Measurements from ENCODE around the gene ADAMTS6.

The ADAMTS6 gene

GRCh38 chr5:65161655-65162054 is 320.1 kb downstream of the ADAMTS6 start:
- no peak overlapping the region for H3K4me3 ChIP-seq (ENCODE audit: low read depth in 1 of 2, low read length in 2 of 2)
- H3K27ac ChIP-seq (ENCODE audit: low read depth, low read length) = no peak overlapping the region
- no peaks in the 10 kb centered on the region for H3K36me3 ChIP-seq (ENCODE audit: control insufficient read depth in 1 of 2, insufficient read depth in 2 of 2, low read length in 2 of 2)
- H3K4me1 ChIP-seq (ENCODE audit: control insufficient read depth in 1 of 2, insufficient read depth in 2 of 2, low read length in 2 of 2) = no peaks in the 10 kb centered on the region
- no peaks in the 10 kb centered on the region for H3K27me3 ChIP-seq (ENCODE audit: control insufficient read depth in 1 of 2, insufficient read depth in 2 of 2, low read length in 2 of 2)
- no peaks in the 10 kb centered on the region for H3K9me3 ChIP-seq (ENCODE audit: control insufficient read depth in 1 of 2, low read length in 2 of 2)
- H3K9ac ChIP-seq (ENCODE audit: low read depth in 1 of 2, low read length in 2 of 2) = no peak overlapping the region

DNA sequence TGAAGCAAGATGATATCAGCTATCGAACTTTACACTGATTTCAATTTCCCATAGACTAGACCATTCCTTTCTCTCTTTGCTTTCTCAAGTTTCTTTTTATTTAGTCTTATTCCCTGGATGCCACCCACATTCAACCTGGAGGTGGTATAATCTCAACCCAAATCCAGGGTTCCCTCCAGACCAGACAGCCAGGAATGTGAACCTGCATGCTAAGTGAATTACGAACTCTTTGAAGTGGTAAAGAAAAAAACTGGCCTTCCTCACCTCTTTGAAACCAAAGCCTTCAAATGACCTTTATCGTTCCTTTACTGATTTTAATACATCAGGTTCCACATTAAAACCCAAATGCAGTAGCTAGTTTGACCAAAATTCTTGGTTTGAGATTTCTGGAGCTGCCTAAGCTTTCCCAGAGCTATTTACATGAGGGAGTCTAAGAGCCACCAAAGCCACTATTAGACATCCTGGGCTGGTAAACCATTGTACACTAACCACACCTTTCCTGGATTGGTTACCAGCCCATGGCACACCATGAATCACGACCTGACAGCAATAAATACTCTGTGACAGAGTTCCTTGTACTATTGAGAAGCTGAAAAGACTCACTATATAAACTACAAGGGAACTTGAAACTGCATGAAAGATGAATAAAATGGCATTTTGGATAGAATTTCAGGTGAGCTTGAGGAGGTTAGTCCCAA is 323.7 kb downstream of the ADAMTS6 start:
- no peak overlapping the region for H3K27ac ChIP-seq (ENCODE audit: low read depth, low read length)
- no peaks in the 10 kb centered on the region for H3K4me1 ChIP-seq (ENCODE audit: control insufficient read depth in 1 of 2, insufficient read depth in 2 of 2, low read length in 2 of 2)
- H3K9me3 ChIP-seq (ENCODE audit: control insufficient read depth in 1 of 2, low read length in 2 of 2) = no peaks in the 10 kb centered on the region
- no peak overlapping the region for H3K9ac ChIP-seq (ENCODE audit: low read depth in 1 of 2, low read length in 2 of 2)
- no peak overlapping the region for H3K4me3 ChIP-seq (ENCODE audit: low read depth in 1 of 2, low read length in 2 of 2)
- no peaks in the 10 kb centered on the region for H3K27me3 ChIP-seq (ENCODE audit: control insufficient read depth in 1 of 2, insufficient read depth in 2 of 2, low read length in 2 of 2)
- no peaks in the 10 kb centered on the region for H3K36me3 ChIP-seq (ENCODE audit: control insufficient read depth in 1 of 2, insufficient read depth in 2 of 2, low read length in 2 of 2)

- Histone ChIP-seq H3K27me3 (ENCODE audit: control insufficient read depth in 1 of 2, insufficient read depth in 2 of 2, low read length in 2 of 2) (no peaks in the 10 kb centered on the region), H3K4me1 (ENCODE audit: control insufficient read depth in 1 of 2, insufficient read depth in 2 of 2, low read length in 2 of 2) (no peaks in the 10 kb centered on the region), H3K27ac (ENCODE audit: low read depth, low read length) (no peak overlapping the region), H3K9me3 (ENCODE audit: control insufficient read depth in 1 of 2, low read length in 2 of 2) (no peaks in the 10 kb centered on the region), H3K9ac (ENCODE audit: low read depth in 1 of 2, low read length in 2 of 2) (no peak overlapping the region), H3K36me3 (ENCODE audit: control insufficient read depth in 1 of 2, insufficient read depth in 2 of 2, low read length in 2 of 2) (no peaks in the 10 kb centered on the region), H3K4me3 (ENCODE audit: low read depth in 1 of 2, low read length in 2 of 2) (no peak overlapping the region)
Measured at GRCh38 chr5:65156933-65157332, 324.8 kb downstream of the ADAMTS6 start.

DNA sequence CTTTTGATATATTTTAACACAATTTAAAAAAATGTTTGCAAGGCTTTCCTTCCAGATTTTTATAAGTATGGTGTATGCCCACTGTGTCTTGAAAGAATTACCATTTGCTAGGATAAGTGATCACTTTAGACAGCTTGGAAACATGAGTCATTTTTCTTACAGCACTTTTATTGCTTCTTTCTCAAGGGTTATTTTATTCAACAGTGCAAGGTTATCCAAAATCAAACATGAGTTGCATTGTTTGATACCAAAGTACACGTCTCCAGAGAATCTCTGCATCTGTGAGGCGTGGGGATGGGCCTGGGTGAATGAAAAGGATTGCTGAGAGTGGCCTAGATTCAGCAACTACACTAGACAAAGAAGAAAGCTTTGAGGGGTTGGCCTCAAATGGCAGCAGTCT is 329.6 kb downstream of the ADAMTS6 start:
- Histone ChIP-seq H3K27ac (ENCODE audit: low read depth, low read length) (no peak overlapping the region), H3K36me3 (ENCODE audit: control insufficient read depth in 1 of 2, insufficient read depth in 2 of 2, low read length in 2 of 2) (no peaks in the 10 kb centered on the region), H3K27me3 (ENCODE audit: control insufficient read depth in 1 of 2, insufficient read depth in 2 of 2, low read length in 2 of 2) (no peaks in the 10 kb centered on the region), H3K9ac (ENCODE audit: low read depth in 1 of 2, low read length in 2 of 2) (no peak overlapping the region), H3K4me1 (ENCODE audit: control insufficient read depth in 1 of 2, insufficient read depth in 2 of 2, low read length in 2 of 2) (no peaks in the 10 kb centered on the region), H3K4me3 (ENCODE audit: low read depth in 1 of 2, low read length in 2 of 2) (no peak overlapping the region), H3K9me3 (ENCODE audit: control insufficient read depth in 1 of 2, low read length in 2 of 2) (no peaks in the 10 kb centered on the region)

DNA sequence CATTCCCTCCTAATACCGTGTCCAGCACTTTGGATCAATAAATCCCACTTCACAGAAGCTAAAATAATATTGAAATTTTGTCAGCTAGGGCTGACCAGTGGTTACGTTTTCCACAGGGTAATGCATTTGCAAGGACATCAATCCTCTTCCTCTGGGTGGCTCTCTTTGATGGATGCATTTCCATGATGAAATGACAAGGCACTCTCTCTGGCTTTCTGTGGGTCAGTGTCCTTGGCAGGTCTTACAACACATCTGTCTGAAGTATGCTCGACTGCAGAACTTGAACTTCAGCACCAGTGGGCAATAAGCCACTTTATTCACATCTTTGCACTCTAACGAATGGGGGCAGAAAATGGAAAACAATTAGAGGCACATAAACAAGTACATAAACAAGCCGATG is 330.1 kb downstream of the ADAMTS6 start:
- H3K36me3 ChIP-seq (ENCODE audit: control insufficient read depth in 1 of 2, insufficient read depth in 2 of 2, low read length in 2 of 2) = no peaks in the 10 kb centered on the region
- H3K27ac ChIP-seq (ENCODE audit: low read depth, low read length) = no peak overlapping the region
- no peaks in the 10 kb centered on the region for H3K9me3 ChIP-seq (ENCODE audit: control insufficient read depth in 1 of 2, low read length in 2 of 2)
- no peak overlapping the region for H3K9ac ChIP-seq (ENCODE audit: low read depth in 1 of 2, low read length in 2 of 2)
- no peak overlapping the region for H3K4me3 ChIP-seq (ENCODE audit: low read depth in 1 of 2, low read length in 2 of 2)
- no peaks in the 10 kb centered on the region for H3K27me3 ChIP-seq (ENCODE audit: control insufficient read depth in 1 of 2, insufficient read depth in 2 of 2, low read length in 2 of 2)
- no peaks in the 10 kb centered on the region for H3K4me1 ChIP-seq (ENCODE audit: control insufficient read depth in 1 of 2, insufficient read depth in 2 of 2, low read length in 2 of 2)

DNA sequence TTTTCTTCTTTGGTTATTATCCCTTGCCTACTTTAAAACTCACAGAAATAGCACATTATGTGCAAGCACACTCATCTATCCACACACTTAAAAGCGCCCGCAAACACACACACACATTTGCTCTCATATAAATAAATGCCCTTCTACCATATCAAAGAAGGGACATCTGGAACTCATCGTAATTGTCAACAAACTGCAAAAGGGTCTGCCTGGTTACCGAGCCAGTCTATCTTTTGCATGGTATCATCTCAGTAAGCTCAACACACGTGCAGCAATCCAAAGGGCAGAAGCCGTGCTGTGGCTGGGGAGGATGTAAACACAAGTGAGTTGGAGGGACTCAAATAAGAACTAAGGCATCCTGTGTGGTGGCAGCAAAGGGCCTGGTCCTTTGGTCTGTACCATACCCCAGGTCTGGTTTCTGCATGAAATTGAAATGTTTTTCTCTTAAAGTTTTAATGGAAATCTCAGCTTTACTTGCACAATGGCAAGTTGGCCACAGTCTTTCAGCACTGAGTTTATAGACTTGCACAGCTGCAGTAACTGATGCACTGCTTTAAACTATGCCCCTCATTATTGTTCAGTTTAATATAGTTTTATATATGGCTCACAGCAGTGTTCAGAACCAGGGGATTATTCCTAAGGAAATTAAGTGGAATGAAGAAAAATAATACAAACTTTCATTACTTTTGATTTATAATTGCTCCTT is 331.0 kb downstream of the ADAMTS6 start:
- H3K27me3 ChIP-seq (ENCODE audit: control insufficient read depth in 1 of 2, insufficient read depth in 2 of 2, low read length in 2 of 2) = no peaks in the 10 kb centered on the region
- no peaks in the 10 kb centered on the region for H3K36me3 ChIP-seq (ENCODE audit: control insufficient read depth in 1 of 2, insufficient read depth in 2 of 2, low read length in 2 of 2)
- H3K4me1 ChIP-seq (ENCODE audit: control insufficient read depth in 1 of 2, insufficient read depth in 2 of 2, low read length in 2 of 2) = no peaks in the 10 kb centered on the region
- H3K4me3 ChIP-seq (ENCODE audit: low read depth in 1 of 2, low read length in 2 of 2) = no peak overlapping the region
- no peak overlapping the region for H3K27ac ChIP-seq (ENCODE audit: low read depth, low read length)
- no peak overlapping the region for H3K9ac ChIP-seq (ENCODE audit: low read depth in 1 of 2, low read length in 2 of 2)
- no peaks in the 10 kb centered on the region for H3K9me3 ChIP-seq (ENCODE audit: control insufficient read depth in 1 of 2, low read length in 2 of 2)

- no peaks in the 10 kb centered on the region for H3K36me3 ChIP-seq (ENCODE audit: control insufficient read depth in 1 of 2, insufficient read depth in 2 of 2, low read length in 2 of 2)
- no peak overlapping the region for H3K27ac ChIP-seq (ENCODE audit: low read depth, low read length)
- no peak overlapping the region for H3K4me3 ChIP-seq (ENCODE audit: low read depth in 1 of 2, low read length in 2 of 2)
- H3K27me3 ChIP-seq (ENCODE audit: control insufficient read depth in 1 of 2, insufficient read depth in 2 of 2, low read length in 2 of 2) = no peaks in the 10 kb centered on the region
- no peaks in the 10 kb centered on the region for H3K9me3 ChIP-seq (ENCODE audit: control insufficient read depth in 1 of 2, low read length in 2 of 2)
- H3K4me1 ChIP-seq (ENCODE audit: control insufficient read depth in 1 of 2, insufficient read depth in 2 of 2, low read length in 2 of 2) = no peaks in the 10 kb centered on the region
- no peak overlapping the region for H3K9ac ChIP-seq (ENCODE audit: low read depth in 1 of 2, low read length in 2 of 2)
Measured at GRCh38 chr5:65149827-65150226, 331.9 kb downstream of the ADAMTS6 start.

GRCh38 chr5:65144136-65144871 is 337.4 kb downstream of the ADAMTS6 start:
- Histone ChIP-seq H3K27ac (ENCODE audit: low read depth, low read length) (no peak overlapping the region), H3K9ac (ENCODE audit: low read depth in 1 of 2, low read length in 2 of 2) (no peak overlapping the region), H3K9me3 (ENCODE audit: control insufficient read depth in 1 of 2, low read length in 2 of 2) (no peaks in the 10 kb centered on the region), H3K4me1 (ENCODE audit: control insufficient read depth in 1 of 2, insufficient read depth in 2 of 2, low read length in 2 of 2) (no peaks in the 10 kb centered on the region), H3K4me3 (ENCODE audit: low read depth in 1 of 2, low read length in 2 of 2) (no peak overlapping the region), H3K36me3 (ENCODE audit: control insufficient read depth in 1 of 2, insufficient read depth in 2 of 2, low read length in 2 of 2) (no peaks in the 10 kb centered on the region), H3K27me3 (ENCODE audit: control insufficient read depth in 1 of 2, insufficient read depth in 2 of 2, low read length in 2 of 2) (no peaks in the 10 kb centered on the region)

DNA sequence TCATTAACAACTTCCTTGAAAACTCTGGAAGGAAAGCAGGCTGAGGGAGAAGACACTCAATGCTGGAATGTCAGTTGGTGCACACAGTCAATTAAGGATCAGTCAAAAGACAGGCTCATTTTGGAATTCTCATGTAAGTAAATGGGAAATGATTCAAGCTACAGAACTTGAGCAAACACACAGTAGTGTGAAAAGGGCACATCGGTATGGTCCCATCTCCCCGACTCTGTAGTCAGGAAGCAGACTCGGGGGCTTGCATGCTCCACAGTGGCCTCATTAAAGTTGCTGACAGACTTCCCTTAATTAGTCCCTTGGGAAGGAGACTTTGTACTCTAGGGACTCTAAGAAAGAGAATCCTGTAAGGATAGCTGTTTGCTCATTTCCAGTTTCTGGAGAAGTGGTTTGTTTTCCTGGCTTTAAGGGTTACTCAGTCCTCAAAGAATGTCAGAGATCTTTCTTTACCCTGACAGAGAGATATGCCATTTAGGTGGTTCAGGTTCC is 339.2 kb downstream of the ADAMTS6 start:
- H3K9ac ChIP-seq (ENCODE audit: low read depth in 1 of 2, low read length in 2 of 2) = no peak overlapping the region
- no peak overlapping the region for H3K27ac ChIP-seq (ENCODE audit: low read depth, low read length)
- H3K36me3 ChIP-seq (ENCODE audit: control insufficient read depth in 1 of 2, insufficient read depth in 2 of 2, low read length in 2 of 2) = no peaks in the 10 kb centered on the region
- no peak overlapping the region for H3K4me3 ChIP-seq (ENCODE audit: low read depth in 1 of 2, low read length in 2 of 2)
- no peaks in the 10 kb centered on the region for H3K9me3 ChIP-seq (ENCODE audit: control insufficient read depth in 1 of 2, low read length in 2 of 2)
- H3K4me1 ChIP-seq (ENCODE audit: control insufficient read depth in 1 of 2, insufficient read depth in 2 of 2, low read length in 2 of 2) = no peaks in the 10 kb centered on the region
- no peaks in the 10 kb centered on the region for H3K27me3 ChIP-seq (ENCODE audit: control insufficient read depth in 1 of 2, insufficient read depth in 2 of 2, low read length in 2 of 2)

DNA sequence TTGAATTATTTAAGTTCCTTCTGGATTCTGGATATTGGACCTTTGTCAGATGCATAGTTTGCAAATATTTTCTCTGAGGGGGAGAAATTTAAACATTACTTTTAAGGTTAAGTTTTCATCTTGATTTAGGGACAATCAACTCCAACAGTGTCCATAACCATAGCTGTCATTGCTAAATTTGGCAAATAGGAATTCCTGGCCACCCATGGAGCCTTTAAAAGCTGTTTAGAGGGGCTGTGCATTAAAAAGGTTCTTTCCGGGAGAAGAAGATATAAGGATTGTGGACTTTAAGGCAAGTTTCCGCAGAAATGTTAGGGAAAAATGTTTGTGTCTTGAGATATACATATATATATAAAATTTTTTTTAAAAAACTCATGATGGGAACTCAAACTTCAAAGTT is 339.7 kb downstream of the ADAMTS6 start:
- H3K4me3 ChIP-seq (ENCODE audit: low read depth in 1 of 2, low read length in 2 of 2) = no peak overlapping the region
- no peaks in the 10 kb centered on the region for H3K4me1 ChIP-seq (ENCODE audit: control insufficient read depth in 1 of 2, insufficient read depth in 2 of 2, low read length in 2 of 2)
- H3K9me3 ChIP-seq (ENCODE audit: control insufficient read depth in 1 of 2, low read length in 2 of 2) = no peaks in the 10 kb centered on the region
- no peak overlapping the region for H3K9ac ChIP-seq (ENCODE audit: low read depth in 1 of 2, low read length in 2 of 2)
- H3K27me3 ChIP-seq (ENCODE audit: control insufficient read depth in 1 of 2, insufficient read depth in 2 of 2, low read length in 2 of 2) = no peaks in the 10 kb centered on the region
- H3K36me3 ChIP-seq (ENCODE audit: control insufficient read depth in 1 of 2, insufficient read depth in 2 of 2, low read length in 2 of 2) = no peaks in the 10 kb centered on the region
- no peak overlapping the region for H3K27ac ChIP-seq (ENCODE audit: low read depth, low read length)

Data from duodenal mucosa (tissue), 2 donors.